GM13977 (cell line): ENCODE data around the gene MARCHF11.

Experiments
- DNase-seq: peaks from one replicate; pipeline ENCODE4 v3.0.0; 2012; ENCODE audit warnings: low spot score
- in situ Hi-C: fragments of 300-500 bp; cut with MboI; formaldehyde crosslinking; loops from one replicate; pipeline ENCODE4 v1.12.0; 2022; ENCODE audit warnings: low sequenced_read_pairs, low pct_unique_long_range_greater_than_20kb, mixed read lengths, inconsistent platforms; ENCODE audit not compliant: unreplicated experiment
- TF ChIP-seq, protein P1 (sequence below): IDR thresholded peaks from 2 replicates; pipeline ENCODE4 v1.5.1; 2012; ENCODE audit warnings: mild to moderate bottlenecking, control low read depth; ENCODE audit not compliant: insufficient read depth; ENCODE audit errors: extremely low read depth, missing control alignments

Gene MARCHF11

DNA sequence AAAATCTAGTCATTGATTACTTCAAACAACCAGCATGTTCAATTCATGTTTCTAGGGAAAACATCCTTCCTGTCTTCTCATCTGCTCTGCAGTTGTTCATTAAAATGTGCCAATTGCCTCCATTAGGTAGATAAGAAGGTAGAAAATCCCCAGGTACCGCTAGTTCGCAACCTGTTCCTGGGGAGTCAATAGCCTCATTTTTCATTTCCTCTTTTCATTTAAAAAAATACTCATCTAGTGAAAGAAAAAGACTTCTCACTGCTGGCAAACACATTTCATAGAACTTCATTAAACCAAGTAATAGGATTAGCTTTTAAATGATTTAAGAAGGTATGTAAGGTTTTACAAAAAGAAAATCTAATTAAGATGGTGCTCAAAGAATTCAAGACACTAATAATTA lies 113.3 kb downstream of the MARCHF11 start:
- TF ChIP-seq, protein P1, sequence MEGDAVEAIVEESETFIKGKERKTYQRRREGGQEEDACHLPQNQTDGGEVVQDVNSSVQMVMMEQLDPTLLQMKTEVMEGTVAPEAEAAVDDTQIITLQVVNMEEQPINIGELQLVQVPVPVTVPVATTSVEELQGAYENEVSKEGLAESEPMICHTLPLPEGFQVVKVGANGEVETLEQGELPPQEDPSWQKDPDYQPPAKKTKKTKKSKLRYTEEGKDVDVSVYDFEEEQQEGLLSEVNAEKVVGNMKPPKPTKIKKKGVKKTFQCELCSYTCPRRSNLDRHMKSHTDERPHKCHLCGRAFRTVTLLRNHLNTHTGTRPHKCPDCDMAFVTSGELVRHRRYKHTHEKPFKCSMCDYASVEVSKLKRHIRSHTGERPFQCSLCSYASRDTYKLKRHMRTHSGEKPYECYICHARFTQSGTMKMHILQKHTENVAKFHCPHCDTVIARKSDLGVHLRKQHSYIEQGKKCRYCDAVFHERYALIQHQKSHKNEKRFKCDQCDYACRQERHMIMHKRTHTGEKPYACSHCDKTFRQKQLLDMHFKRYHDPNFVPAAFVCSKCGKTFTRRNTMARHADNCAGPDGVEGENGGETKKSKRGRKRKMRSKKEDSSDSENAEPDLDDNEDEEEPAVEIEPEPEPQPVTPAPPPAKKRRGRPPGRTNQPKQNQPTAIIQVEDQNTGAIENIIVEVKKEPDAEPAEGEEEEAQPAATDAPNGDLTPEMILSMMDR, result no peak
- in situ Hi-C loops, result no loop called here
- no peak for DNase-seq

DNA sequence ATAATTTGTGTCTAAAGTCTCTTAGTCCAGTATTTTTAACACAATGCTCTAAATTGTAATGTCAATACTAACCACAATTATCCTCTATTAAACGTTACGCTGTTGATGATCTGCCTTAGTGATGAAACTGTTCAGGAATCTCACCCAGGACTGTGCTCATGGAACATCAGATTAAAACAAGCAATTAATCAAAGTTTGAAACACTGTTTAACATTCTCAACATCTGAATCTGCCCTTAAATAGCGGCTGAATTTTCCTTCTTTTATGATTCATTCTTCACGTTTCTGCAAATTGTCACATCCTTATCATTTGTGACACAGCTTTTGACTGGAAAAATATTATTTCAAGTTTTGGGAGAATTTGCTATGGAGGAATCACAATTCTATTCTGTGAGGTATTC lies 113.8 kb downstream of the MARCHF11 start:
- TF ChIP-seq, protein P1, result no peak
- in situ Hi-C loops, result no loop called here
- DNase-seq, result no peak

DNA sequence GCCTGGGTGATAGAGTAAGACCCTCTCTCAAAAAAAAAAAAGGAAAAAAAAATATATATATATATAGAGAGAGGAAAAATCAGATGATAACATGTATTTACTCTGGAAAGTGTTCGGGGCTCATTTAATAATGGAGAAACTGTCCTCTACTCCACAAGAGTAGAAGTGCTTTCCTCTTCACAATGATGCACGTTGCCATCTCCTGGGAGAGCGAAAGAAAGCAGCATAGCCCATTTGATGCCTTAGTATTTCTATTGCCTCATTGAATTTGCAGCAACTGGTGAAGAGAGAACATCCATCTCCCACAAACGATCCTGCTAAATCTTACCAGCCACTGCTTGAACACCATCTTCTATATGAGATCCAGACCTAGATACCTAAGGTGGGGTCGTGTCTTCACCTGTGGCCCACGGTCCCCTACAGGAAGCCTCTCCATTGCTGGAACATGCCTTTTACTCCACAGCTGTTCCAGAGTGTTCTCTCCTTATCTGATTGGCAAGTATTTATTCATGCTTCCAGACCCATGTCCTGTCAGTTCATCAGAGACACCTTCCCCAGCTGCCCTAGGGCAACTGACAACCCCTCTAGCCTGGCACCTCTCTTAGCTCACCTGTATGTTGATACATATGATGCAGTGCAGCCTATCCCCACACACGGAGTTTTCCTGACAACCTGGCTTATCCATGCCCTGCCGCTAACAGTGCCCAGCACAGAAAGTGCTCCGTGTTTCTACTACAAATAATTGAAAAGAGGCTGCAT lies 115.3 kb downstream of the MARCHF11 start:
- no peak for DNase-seq
- TF ChIP-seq, protein P1, result no peak
- in situ Hi-C loops, result no loop called here

DNA sequence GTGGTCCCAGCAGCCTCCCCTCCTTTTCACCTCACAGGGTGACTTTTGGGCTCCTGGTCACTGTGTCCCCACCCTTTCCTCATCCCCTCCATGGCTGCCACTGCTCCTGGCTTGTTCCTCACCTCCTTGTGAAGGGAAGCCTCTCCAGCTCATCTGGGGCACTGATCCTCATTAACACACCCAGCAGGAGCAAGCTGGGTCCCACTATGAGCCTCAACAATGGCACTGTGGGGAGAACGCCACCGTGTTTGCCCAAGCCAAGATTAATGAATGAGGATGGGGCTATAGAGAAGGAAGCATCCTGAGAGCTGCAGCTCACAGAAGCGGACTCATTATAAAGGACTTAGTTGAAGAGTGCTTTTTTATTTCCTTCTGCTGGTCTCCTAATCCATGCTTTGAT lies 118.4 kb downstream of the MARCHF11 start:
- in situ Hi-C loops, result no loop called here
- TF ChIP-seq, protein P1, result no peak
- DNase-seq, result no peak

DNA sequence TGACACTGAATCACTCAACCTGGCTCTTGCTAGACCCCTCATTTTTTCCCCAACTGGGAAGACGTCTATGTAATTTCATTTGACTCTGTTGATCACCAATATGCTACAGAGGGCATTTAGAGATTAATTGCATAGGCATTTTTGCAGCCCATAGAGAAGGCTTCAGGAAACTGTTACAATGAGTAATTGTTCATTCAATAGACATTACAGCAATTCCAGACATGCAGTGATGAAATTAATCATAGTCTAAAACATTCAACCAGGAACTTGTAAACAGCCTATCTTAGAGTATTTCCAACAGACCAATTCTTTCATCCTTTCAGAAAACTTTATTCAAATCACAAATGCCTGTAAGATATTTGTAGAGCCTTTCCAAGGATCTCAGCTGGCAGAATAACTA lies 122.3 kb downstream of the MARCHF11 start:
- TF ChIP-seq, protein P1, result no peak
- no peak for DNase-seq
- in situ Hi-C loops, result no loop called here

DNA sequence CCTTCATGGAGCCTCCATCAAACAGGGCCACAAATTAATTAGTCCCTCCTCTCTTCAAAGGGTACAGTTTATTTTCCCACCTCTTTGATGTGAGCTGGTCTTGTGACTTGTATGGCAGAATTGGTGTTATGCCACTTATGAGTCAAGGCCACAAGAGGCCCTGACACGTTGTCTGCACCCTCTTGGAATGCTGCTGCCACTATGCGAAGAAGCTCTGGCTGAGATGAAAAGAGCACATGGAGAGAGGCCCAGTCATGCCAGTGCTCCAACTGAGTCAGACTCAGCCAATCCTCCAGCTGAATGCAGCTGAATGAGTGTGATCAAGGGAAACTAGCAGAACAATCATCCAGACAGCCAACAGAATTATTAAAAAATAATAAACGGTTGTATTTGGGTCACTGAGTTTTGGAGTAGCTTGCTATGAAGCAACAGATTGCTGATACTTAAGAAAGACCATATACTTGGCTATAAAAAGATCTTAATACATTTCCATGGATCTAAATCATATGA lies 128.3 kb downstream of the MARCHF11 start:
- in situ Hi-C loops, result no loop called here
- DNase-seq, result no peak
- TF ChIP-seq, protein P1, result no peak
